DND-41 (cell line): Measurements from ENCODE around the gene ARHGEF19.

ENCODE experiments used
- CTCF ChIP-seq: IDR thresholded peaks from 2 replicates; pipeline ENCODE4 v1.5.1; 2012; ENCODE audit warnings: borderline replicate concordance, low read length, moderate library complexity, mild to moderate bottlenecking; ENCODE audit not compliant: poor library complexity, severe bottlenecking; ENCODE audit errors: extremely low read depth
- EZH2 ChIP-seq: IDR thresholded peaks from 3 replicates; pipeline ENCODE4 v1.6.1; 2012; ENCODE audit warnings: borderline replicate concordance, low read depth, mild to moderate bottlenecking, moderate library complexity, low read length, inconsistent platforms; ENCODE audit not compliant: severe bottlenecking

GRCh38 chr1:16175610-16176553, 36.6 kb downstream of the ARHGEF19 start:
- TF ChIP-seq CTCF (no peak), EZH2 (no peak)
